DMS53 treated with DMSO at 0.1 percent for 48 hours (cell line): ENCODE data around the gene CMSS1.

Experiments
- DNase-seq: peaks from one replicate; lab custom pipeline; 2025; ENCODE audit not compliant: unreplicated experiment; lab: John Stamatoyannopoulos, UW

The CMSS1 gene

DNA sequence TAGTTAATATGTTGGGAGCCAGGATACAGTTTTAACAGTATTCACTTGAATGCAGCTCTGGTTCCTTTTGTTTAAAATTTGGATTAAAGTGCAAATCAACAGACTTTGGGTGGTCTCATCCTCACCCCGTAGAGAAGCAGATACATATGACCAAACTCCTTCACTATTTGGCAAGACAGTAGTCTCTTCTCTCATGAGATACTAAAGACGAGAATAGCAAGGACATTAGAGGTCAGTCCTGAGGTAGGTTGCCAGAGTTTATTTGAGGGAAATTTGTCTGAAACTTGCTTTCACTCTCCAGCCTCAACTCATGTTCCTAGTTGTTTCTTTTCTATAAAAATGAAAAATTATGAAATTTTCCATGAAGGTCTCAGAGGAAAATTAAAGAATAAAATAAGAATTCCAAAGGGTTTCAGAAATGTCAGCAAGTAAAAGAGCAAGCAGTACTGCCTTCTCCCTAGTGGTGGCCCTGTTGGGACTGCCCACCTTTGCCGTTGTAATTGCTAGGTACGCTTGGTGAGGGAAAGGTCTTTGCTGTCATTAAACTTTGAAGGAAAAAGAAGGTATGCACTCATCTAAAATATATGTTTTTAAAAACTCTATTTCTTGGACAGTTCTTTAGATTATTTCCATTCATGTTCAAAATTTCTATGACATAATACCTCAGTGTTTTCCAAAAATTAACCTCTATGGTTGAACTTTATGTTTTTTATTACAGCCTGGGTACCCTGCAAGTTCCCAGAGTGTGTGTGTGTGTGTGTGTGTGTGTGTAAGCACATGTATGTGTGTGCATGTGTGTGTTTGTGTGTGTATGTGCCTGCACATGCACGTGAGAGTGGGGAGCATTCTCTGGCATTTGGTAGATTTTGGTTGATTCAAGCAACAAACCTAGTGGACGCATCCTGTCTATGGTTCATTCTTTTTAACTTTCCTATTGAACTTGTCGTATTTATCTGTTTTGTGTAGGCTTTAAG lies 111.4 kb downstream of the CMSS1 start:
- no peak for DNase-seq

DNA sequence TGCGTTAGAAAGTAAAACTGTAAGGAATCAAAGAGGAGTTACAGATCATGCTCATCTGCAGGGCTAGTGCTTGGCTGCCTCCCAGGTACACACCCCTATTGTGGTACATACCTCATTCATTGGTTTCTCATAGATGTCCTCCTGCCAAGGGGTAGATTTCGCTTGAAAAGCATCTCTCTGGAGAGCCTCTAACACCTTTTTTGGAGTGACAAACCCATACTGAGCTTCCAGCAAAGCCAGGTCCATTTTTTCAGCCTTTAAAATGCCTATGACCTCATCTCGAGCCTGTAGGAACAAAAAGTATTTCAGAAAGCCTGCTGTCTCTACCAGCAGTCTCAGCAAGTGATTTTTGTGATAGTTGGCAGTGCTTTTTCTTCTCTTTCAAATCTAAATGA lies 112.1 kb downstream of the CMSS1 start:
- DNase-seq: no peak

DNA sequence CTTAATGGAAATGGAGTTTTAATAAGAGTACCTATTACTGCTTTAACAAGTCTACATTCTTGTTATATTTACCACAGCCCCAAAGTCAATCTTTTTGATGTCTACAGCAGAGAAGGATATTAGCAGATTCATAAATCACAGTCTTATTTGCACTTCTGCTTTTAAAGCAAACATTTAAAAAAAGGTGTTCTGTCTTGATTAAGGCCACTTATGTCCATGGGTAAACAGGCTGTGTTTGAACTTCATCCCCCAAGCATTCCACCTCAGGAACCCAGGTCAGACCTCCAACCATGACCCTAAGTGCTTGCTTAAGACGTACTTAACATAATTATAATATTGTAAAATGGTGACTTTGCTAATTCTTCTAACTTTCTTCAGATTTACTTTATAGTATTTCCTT lies 113.4 kb downstream of the CMSS1 start:
- DNase-seq: no peak

DNA sequence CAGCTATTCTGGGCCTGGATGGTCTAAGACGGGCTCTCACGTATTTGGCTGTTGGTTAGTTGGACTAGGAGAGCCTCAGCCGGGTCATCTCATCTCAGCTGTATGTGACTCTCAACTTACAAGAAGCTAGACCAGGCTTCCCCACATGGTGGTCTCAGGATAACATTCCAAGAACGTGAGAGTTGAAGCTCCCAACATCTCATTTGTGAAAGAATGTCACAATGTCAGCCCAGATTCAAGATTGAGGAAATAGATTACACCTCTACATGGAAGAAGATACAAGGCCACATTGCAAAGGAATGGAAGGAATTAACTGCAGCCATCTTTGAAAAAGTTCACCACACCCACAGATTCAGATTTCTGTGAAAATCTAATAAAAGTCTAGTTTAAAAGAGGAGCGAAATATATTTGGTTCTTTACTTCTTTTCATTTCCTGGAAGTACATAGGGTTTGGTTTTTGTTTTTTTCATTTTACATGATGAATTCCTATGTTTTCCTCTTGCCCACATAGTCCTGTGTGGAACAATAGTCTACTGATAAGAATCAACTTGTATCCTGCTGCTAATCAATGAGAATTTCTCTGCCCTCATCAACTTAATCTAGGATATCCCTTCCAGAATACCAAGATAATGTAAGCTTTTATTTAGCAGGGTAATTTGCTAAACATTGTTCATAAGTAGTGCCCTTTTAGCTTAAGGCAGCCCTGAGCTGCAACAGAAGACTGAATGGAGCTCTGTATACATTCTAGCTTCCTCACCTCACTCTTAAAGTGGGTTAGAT lies 116.5 kb downstream of the CMSS1 start:
- DNase-seq: no peak

DNA sequence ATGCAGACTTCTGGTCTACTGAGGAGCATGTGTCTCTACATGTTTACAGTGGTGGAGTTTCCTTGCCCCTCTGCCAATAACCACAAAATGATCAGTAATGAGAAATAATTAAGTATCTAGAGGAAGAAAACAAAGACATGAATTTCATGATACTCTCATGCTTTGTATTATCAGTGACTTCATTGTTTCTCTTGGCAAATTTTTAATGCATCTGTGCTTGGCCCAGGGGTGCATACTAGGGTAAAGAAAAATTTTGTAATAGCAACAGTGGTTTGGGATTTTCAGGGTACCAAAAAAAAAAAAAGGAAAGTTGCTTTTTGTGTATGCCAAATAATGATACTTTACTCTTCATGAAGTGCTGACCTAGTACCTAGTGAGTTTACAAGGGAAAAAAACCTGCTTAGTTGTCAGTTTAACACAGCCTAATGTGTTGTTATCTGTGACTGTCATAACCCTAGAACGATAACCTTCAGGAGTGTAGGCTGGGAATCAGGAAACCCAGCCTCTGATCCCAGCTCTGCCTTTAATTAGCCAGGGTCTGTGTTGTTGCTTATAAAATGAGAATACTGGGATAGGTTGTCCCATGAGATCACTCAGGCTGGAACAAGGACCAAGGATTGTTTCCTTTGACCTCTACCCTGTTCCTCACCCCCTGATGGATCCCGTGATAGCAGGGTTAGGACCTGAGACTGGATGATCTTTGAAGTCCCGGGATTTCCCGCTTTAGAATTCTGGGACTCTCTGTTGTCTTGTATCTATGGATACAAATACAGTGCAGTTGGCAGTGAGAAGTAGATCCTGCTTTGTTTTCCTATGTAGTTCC lies 117.5 kb downstream of the CMSS1 start:
- no peak for DNase-seq

DNA sequence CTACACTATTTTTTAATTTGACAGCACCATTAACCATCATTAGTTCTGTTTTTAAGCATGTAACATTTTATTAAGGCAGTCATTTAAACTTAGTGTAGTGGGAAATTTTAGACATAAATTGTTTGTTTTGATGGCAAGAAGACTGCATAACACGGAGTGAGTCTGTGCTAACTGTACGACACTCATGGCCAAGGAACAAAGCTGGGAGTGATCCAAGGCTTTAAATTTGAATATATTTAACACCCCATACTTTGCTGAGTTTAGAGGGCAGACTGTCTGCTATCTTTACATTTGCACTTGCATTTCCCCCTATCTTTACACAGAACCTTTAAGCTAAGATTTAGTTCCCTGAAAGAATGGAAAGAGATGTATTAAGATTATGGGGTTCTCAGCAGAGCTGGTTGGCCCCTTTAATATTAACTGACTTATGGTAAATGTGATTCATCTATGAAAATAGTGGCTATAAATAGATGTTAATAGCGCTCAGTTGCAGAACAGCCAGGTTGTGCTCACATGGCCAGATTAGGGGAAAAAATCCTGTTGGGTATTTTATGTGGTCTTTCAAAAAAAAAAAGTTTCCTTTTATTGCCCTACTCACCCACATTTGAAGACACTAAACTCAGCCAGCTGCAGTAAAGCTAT lies 120.7 kb downstream of the CMSS1 start:
- no peak for DNase-seq

DNA sequence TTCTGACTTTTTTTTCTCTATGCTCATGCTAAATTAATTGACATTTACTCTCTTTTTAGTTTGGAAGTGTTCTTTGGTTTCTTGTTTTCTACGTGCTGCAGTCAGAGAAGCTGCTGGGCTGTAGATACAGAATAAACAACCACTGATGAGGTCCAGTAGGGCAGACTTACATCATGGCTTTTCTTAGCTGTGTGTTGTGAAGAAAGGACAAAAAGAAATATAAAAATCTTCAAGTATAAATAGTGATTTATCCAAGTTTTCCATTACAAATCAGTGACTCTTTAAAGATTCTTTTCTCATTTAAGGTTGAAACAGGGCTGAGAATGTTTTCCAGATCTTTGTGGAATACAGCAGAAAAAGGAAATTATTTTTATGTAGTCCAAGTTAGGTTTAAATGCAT lies 122.2 kb downstream of the CMSS1 start:
- DNase-seq: no peak

DNA sequence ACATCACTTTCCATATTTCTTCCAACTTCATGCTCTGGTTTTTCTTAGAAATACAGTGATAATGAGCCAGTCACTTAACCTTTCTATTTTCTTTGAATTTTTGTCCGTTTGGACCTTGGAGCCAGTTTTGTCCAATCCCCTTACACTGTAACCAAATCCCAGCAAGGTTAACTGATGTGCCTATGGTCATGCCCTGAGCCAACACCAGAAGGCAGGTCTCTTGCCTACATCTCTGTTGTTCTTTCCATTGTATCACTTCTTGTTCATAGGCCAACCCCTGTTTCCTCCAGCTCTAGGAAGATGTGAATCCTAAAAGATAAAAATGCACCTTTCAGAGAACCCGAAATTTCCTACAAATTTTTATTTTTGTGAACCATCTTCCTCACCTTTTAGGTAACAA lies 122.7 kb downstream of the CMSS1 start:
- no peak for DNase-seq

DNA sequence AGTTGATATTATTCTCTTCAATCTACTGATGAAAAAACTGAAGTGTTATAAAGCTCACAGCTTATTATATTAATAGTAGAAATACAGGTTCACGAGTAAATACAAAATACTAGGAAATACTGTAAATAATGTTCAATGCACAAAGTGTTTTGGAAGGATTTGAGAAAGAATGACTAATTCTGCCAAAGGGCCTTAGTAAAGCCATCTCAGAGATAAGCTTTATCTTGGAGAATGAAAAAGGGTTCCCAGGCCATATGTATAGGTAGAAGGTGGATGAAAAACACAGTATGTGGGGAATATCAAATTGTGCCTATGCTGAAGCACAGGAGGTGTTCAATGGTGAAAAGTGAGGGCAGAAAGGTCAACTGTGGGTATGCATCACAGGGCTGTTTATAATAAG lies 123.5 kb downstream of the CMSS1 start:
- no peak for DNase-seq

DNA sequence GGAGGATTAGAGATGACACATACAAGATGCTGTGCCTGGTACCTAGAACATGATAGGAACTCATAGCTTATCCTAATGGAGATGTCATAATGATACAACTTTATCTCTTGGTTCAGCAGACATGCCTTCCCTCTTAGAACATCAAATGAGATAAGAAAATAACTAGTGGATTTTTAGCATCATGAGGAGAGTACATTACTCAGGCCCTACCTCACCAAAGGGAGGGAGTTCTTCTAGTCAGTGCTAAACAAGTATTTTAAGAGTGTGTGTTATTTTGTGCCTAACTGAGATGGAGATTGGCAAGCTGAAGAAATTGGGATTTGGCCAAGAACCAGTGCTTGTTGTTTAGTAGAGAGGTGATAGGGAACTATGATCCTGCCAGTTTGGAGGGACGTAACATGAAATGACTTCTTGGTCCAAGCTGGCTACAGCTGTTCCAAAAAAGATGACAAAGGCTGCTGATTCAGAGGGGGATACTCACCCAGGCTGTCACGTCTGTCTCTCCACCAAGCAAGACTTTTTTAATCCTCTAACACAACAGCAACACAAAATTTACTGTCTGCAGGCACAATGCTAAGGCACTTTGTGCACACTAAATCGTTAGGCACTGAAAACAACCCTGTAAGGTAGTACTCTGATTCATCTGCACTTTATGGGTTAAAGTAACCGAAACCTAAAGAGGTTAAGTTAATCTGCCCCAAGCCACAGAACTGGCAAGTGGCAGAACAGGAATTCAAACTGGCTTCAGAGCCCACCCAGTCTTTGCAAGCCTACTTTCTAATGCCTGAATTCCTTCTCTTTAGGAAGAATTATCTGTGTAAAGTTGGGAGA lies 126.5 kb downstream of the CMSS1 start:
- DNase-seq: no peak

DNA sequence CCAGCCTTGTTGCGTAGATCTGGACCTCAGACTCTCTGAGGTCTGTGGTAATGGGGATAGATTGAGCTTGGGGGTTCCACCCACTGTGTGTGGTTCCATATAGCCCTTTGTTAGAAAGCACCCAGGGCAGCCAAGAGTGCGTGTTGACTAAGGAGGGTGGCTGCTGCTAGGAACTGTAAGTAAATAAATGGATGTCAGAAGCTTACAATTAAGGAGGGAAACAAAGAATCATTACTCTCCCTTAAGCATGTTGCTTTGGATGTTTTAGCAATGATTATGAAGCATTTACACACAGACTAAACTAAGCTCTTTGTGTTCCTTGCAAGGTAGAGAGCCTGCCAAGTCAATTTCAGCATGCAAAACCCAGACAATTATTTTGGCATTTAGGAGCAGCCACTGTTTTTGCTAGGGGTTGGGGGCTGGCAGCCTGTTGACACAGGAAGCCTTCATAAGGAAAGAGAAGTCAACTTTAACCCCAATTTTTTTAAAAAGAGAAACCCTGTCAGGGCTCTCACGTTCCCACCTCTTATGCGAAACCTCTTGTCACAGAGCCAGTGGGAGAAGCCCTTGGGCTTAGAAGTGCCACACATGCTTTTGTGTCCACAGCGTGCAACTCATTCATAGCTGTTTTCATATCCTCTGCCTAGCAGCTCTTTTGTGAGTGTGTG lies 127.8 kb downstream of the CMSS1 start:
- DNase-seq: no peak

DNA sequence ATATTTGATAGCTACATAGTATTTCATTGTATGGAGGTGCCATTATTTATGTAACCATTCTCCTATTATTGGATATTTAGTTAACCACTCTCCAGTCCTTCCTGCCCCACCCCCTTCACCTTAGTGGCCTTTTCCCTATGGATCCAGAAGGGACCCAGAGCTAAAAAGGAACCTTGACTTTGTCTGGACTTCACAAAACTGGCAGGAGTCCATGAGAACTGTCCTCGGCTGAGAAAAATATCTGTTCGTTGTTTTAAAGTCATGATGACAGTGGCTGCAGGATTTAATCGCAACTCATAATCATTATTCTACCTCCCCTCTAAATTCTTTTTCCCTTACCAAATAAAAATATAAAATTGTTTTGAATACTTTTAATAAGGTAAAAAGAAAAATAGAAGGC lies 129.7 kb downstream of the CMSS1 start:
- no peak for DNase-seq

DNA sequence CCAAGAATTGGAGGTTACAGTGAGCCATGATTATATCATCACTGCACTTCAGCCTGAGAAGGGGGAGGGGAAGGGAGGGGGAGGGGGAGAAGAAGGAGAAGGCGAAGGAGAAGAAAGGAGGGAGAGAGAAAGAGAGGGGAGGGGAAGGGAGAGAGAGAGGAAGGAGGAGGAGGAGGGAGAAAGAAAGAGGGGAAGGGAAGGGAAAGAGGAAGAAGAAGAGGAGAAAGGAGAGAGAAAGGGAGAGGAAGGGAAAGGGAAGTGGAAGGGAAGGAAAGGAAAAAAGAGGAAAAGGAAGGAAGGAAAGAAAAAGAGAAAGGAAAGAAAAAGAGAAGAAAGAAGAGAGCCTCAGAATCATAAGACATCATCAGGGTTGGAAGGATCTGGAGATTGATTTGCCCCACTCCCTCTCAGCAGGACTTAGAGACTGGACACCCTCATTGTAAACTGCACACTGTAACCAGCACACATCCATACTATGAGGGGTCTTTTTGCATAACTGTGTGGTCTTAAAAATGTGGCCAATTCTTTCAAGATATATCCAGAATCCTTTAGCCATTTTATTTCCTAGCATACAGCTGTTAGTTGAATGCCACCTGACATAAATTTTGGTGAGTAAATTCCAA lies 130.9 kb downstream of the CMSS1 start:
- no peak for DNase-seq

DNA sequence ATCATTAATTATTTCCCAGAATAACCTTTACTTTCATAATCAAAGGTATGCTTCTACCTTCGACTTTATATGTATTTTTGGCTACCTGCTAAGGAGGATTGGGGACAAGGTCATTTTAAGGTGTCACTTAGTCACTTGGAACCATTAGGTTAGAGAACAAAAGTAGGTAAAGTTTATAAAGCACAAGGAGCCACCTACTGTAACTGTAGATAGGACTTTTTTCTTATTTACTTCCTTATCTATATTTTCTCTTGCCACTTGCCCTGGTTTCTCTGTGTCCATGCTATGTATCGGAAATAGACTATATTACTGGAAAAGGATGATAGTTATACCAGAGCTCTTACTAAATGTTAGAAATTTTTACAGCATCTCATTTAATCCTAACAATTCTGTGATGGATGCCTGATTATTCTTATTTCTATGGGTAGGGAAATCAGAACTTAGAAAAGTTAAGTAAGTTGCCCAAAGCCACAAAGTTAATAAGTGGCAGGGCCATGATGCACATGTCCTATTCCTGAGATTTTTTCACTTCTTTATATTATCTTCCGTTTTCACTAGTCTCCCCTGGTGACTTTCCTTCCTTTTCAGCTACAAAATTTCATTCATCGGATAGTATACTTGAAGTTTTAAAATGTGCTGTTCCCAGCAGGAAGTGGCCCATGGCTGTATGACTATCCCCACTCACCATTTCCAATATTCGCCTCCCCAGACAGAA lies 132.5 kb downstream of the CMSS1 start:
- DNase-seq: no peak

DNA sequence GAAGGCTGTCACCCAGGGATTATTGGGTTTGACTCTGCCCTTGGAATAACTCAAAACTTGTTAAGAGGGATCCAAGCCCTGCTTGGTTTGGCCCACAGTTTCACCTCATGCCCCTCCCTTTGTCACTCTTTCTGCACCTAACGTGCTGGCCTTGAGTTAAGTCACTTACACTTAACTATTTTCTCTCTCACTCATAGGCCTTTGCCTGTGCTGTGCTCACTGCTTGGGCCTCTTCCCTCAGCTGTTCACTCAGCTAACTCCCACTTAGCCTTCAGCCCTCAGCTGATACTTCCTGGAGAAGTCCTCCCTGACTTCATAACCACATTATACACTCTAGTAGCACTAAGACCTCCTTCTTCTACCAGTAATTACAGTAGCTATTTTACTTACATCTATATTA lies 133.3 kb downstream of the CMSS1 start:
- no peak for DNase-seq

DNA sequence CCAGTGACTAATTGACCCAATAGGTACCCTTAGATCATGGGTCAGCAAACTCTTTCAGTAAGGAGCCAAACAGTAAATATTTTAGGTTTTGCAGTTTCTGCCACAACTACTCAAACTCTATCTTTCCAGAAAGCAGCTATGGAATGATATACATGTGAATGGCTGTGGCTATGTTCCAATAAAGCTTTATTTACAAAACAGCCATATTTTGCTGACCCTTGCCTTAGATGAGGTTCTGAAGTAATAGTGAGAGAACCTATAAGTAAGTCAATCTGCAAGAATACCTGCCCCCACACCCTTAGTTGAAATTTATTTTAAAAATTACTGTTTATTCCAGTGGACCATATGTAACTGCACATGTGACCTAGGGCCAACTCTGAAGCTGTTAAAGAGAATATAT lies 134.0 kb downstream of the CMSS1 start:
- DNase-seq: no peak

DNA sequence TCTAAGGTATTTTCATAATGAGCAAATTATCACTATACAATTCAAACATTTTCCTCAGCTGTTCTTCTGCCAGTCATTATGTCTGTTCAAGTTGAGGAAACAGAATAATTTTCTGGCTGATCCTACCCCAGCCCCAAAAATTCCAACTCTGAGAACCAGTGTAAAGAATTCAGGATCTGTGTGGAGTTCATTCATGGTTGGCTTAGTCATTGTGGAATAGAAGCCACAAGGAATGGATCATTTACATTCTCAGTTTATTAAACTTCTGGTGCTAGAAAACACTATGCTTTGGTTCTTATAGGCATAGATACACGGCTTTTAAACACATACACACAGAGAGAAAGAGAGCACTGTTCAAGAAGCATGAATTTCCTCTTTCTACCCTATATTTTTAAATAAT lies 134.6 kb downstream of the CMSS1 start:
- no peak for DNase-seq

DNA sequence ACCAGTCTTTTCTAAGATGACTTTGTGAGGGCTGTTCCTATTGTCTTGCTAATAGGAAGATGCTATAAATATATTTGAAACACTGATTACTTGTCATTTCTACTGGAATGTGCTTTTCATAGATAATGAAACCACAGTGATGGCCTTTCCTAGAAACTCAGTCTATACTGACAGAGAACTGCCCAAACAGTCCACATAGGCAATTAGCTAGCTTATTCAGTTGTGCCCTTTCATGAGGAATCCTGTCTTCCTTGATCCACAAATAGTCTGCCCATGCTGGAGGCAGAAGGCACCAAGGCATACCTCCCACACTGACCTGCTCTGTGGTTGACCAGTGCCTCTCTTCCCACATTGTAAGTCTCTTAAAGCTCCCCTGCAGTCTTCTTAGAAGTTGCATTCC lies 135.9 kb downstream of the CMSS1 start:
- DNase-seq: no peak
